Naive B cell (primary cell): ENCODE data around the gene OPRL1. TPM values are rescaled to one million over a fixed set of nuclear protein-coding genes. Genes with fewer than 3 reads are reported as not detected.

Source experiments
- ATAC-seq, 2 donors: fragments of 150-1000 bp; cut with Tn5 transposase; 2 replicates each; pipeline ENCODE4 v1.10.0; 2021; ENCODE audit warnings: low read depth in 2 of 2, mild to moderate bottlenecking in 2 of 2, moderate library complexity in 2 of 2
- DNase-seq: peaks from one replicate; pipeline ENCODE4 v3.0.0; 2022
- H3K27ac Mint-ChIP-seq, 6 donors: one replicate each; pipeline ENCODE4 v1.8.0; 2020 to 2022; ENCODE audit warnings: mild to moderate bottlenecking in 6 of 6, mixed read lengths in 6 of 6, moderate library complexity in 5 of 6, inconsistent platforms in 2 of 6
- H3K27me3 Mint-ChIP-seq, 3 donors: one replicate each; pipeline ENCODE4 v1.8.0; 2021 to 2022; ENCODE audit warnings: mixed read lengths in 3 of 3, mild to moderate bottlenecking in 1 of 3
- H3K36me3 Mint-ChIP-seq, 2 donors: one replicate each; pipeline ENCODE4 v1.8.0; 2020 to 2022; ENCODE audit warnings: mixed read lengths in 2 of 2, inconsistent platforms in 1 of 2, mild to moderate bottlenecking in 1 of 2
- H3K4me1 Mint-ChIP-seq, 3 donors: one replicate each; pipeline ENCODE4 v1.8.0; 2020 to 2022; ENCODE audit warnings: mixed read lengths in 3 of 3, inconsistent platforms in 1 of 3, mild to moderate bottlenecking in 1 of 3, moderate library complexity in 1 of 3
- H3K4me3 Mint-ChIP-seq, 8 donors: one replicate each; pipeline ENCODE4 v1.8.0; 2020 to 2022; ENCODE audit warnings: mild to moderate bottlenecking in 8 of 8, mixed read lengths in 8 of 8, moderate library complexity in 8 of 8, inconsistent platforms in 2 of 8
- H3K9me3 Mint-ChIP-seq, 7 donors: one replicate each; pipeline ENCODE4 v1.8.0; 2020 to 2022; ENCODE audit warnings: mixed read lengths in 7 of 7, mild to moderate bottlenecking in 5 of 7, inconsistent platforms in 2 of 7, moderate library complexity in 1 of 7
- polyA plus RNA-seq, 6 donors: library from polyadenylated mRNA; unstranded; fragments of 300-500 nt; fragmentation: Illumina TruSeq; gene quantifications; one replicate each; pipeline ENCODE4 v1.2.3, GENCODE V29; 2021; ENCODE audit warnings: low read depth in 6 of 6

OPRL1 gene
- polyA plus RNA-seq, 6 donors from 2014 or later, result 0.91 to 3.4 (median 2.3) TPM

GRCh38 chr20:64075556-64075955, 4.3 kb upstream of the OPRL1 start:
- no peaks in the 10 kb centered on the region for H3K36me3 Mint-ChIP-seq
- H3K4me1 Mint-ChIP-seq, result peaks cover 38 to 48% (median 41%) of the 10 kb centered on the region in 3 donors
- no peak for DNase-seq
- H3K27me3 Mint-ChIP-seq, result no peaks in the 10 kb centered on the region
- peak overlapping the region in 3 of 8 donors; percentile 7 to 47 (median 29) for H3K4me3 Mint-ChIP-seq
- H3K27ac Mint-ChIP-seq, result peak overlapping the region in 4 of 6 donors; percentile 56 to 92 (median 78)
- no peaks in the 10 kb centered on the region for H3K9me3 Mint-ChIP-seq
- ATAC-seq, result no peak

DNA sequence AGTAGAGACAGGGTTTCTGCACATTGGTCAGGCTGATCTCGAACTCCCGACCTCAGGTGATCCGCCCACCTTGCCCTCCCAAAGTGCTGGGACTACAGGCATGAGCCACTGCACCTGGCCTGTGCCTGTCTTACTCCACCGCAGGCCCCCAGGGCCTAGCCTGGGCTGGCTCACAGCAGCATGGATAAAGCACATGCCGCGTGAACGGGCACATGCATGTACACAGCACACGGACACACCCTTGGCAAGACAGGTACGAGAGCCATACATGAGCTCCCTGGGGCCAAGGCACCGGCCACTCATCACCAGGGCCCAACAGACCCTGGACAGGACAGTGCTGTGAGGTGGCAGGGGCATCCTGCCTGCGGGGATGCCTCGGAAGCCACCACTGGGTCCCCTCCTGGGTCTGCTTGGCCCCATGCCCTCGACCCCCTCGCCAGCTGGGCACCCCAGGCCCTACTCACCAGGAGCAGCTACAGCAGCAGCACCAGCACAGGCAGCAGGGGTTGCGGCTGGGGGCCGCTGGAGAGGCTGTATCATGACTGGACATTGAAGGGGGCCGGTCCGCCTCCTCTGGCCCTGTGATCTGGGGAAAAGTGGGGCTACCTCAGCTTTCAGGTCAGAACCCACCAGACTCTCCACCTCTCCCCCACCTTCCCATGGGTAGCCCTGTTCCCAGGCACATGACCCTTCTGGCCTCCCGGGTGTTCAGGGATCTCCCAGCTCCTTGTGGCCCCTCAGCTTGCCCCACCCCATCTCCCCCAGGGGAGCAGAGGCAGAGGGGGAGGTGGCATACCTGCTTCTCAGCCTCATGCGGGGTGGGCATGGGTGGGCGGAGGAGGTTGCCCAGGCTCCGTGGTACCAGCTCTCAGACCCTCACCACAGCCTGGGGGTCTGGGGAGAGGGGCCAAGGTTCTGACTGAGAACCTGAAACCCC, 3.6 kb upstream of the OPRL1 start:
- no peaks in the 10 kb centered on the region for H3K9me3 Mint-ChIP-seq
- ATAC-seq (no peak), DNase-seq (no peak)
- H3K27me3 Mint-ChIP-seq, result no peaks in the 10 kb centered on the region
- peak overlapping the region; percentile 47 to 95 (median 88) for H3K4me3 Mint-ChIP-seq
- H3K4me1 Mint-ChIP-seq, result peaks cover 41 to 52% (median 42%) of the 10 kb centered on the region in 3 donors
- no peaks in the 10 kb centered on the region for H3K36me3 Mint-ChIP-seq
- H3K27ac Mint-ChIP-seq, result peak overlapping the region in 4 of 6 donors; percentile 64 to 96 (median 86)

DNA sequence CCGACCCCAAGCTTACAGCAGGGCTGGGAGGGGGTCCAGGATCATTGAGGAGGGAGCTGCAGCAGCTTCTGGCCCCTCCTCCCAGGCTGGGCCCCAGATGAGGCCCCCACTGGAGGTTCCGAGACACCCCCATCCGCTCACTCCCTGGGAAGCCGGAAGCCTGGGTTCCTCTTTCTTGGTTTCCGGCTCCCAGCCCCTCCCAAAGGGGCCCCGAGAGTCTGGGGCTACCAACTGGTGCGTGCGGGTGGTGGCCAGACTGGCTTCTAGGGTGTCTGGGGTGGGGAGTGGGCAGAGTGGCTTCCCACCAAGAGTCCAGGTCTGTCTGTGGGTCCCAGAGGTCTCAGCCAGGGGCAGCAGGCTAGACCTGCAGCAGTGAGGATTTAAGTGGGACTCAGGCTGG, 2.8 kb upstream of the OPRL1 start:
- H3K4me1 Mint-ChIP-seq, result peaks cover 41 to 53% (median 45%) of the 10 kb centered on the region in 3 donors
- H3K27ac Mint-ChIP-seq, result peak overlapping the region in 5 of 6 donors; percentile 33 to 96 (median 92)
- H3K9me3 Mint-ChIP-seq, result no peaks in the 10 kb centered on the region
- DNase-seq, result peak; percentile 73
- ATAC-seq, result peak; percentile 14 to 15
- H3K4me3 Mint-ChIP-seq, result peak overlapping the region; percentile 80 to 96 (median 92)
- no peaks in the 10 kb centered on the region for H3K27me3 Mint-ChIP-seq
- no peaks in the 10 kb centered on the region for H3K36me3 Mint-ChIP-seq

GRCh38 chr20:64077541-64077875, 2.4 kb upstream of the OPRL1 start:
- Mint-ChIP-seq H3K9me3 (no peaks in the 10 kb centered on the region), H3K27ac (peak overlapping the region in 5 of 6 donors; percentile 91 to 96 (median 94)), H3K4me3 (peak overlapping the region; percentile 80 to 96 (median 92)), H3K27me3 (no peaks in the 10 kb centered on the region), H3K4me1 (peaks cover 41 to 53% (median 49%) of the 10 kb centered on the region in 3 donors), H3K36me3 (no peaks in the 10 kb centered on the region)
- no peak for DNase-seq
- ATAC-seq, result peak; percentile 1

- Mint-ChIP-seq H3K4me1 (peaks cover 45 to 57% (median 54%) of the 10 kb centered on the region in 3 donors), H3K36me3 (no peaks in the 10 kb centered on the region), H3K27me3 (no peaks in the 10 kb centered on the region), H3K9me3 (no peaks in the 10 kb centered on the region), H3K27ac (peak overlapping the region in 5 of 6 donors; percentile 91 to 96 (median 94)), H3K4me3 (peak overlapping the region; percentile 80 to 96 (median 92))
- DNase-seq, result peak; percentile 85
- ATAC-seq, result peak; percentile 62 to 64
Measured at GRCh38 chr20:64077876-64078551, 1.9 kb upstream of the OPRL1 start.

DNA sequence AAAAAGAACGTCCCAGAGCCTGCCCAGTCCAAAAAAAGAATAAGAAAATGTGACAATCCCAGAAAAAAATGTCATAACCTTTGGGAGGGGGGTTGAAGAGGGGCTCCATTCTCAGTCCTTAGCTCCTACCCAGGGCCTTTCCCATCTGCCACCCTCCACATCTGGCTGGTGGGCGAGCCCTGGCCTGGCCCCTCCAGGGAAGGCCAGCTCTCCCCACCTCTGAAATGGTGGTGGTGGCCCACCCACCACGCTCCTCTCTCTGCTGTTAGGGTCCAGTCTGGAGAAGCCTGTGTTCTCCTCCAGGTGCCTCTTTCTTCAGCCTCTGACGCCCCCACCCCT, 979 bp upstream of the OPRL1 start:
- no peak for DNase-seq
- ATAC-seq, result no peak
- H3K4me3 Mint-ChIP-seq, result peak overlapping the region; percentile 80 to 96 (median 92)
- peaks cover 47 to 60% (median 57%) of the 10 kb centered on the region in 3 donors for H3K4me1 Mint-ChIP-seq
- H3K36me3 Mint-ChIP-seq, result no peaks in the 10 kb centered on the region
- peak overlapping the region in 4 of 6 donors; percentile 84 to 96 (median 93) for H3K27ac Mint-ChIP-seq
- no peaks in the 10 kb centered on the region for H3K27me3 Mint-ChIP-seq
- H3K9me3 Mint-ChIP-seq, result no peaks in the 10 kb centered on the region

GRCh38 chr20:64079273-64080012, 439 bp upstream of the OPRL1 start, which contains the start of gene RGS19:
TSS of gene RGS19 (minus strand) at chr20:64079518. CDS start at chr20:64076886, 2,632 bp downstream.
- Mint-ChIP-seq H3K27ac (peak within 1 kb of the TSS; percentile 71 to 97 (median 96)), H3K36me3 (no peaks in the 10 kb centered on the region), H3K4me3 (peak within 1 kb of the TSS; percentile 80 to 96 (median 92)), H3K9me3 (no peaks in the 10 kb centered on the region), H3K27me3 (peaks cover 0 to 4% (median 4%) of the 10 kb centered on the region in 3 donors), H3K4me1 (peaks cover 51 to 61% (median 59%) of the 10 kb centered on the region in 3 donors)
- ATAC-seq, result peak; percentile 45 to 60
- DNase-seq, result peak; percentile 95

GRCh38 chr20:64080813-64081623, 1.1 kb downstream of the OPRL1 start:
- DNase-seq (no peak), ATAC-seq (no peak)
- H3K27ac Mint-ChIP-seq, result peak overlapping the region; percentile 71 to 97 (median 94)
- H3K36me3 Mint-ChIP-seq, result no peaks in the 10 kb centered on the region
- peaks cover 0 to 13% (median 6%) of the 10 kb centered on the region in 3 donors for H3K27me3 Mint-ChIP-seq
- H3K9me3 Mint-ChIP-seq, result no peaks in the 10 kb centered on the region
- H3K4me3 Mint-ChIP-seq, result peak overlapping the region; percentile 77 to 92 (median 84)
- peaks cover 41 to 58% (median 55%) of the 10 kb centered on the region in 3 donors for H3K4me1 Mint-ChIP-seq

- peak overlapping the region; percentile 9 to 96 (median 56) for H3K27ac Mint-ChIP-seq
- peak overlapping the region; percentile 10 to 89 (median 62) for H3K4me3 Mint-ChIP-seq
- DNase-seq, result no peak
- H3K9me3 Mint-ChIP-seq, result peaks cover 0 to under 1% (median 0%) of the 10 kb centered on the region in 7 donors
- peaks cover 40 to 55% (median 54%) of the 10 kb centered on the region in 3 donors for H3K4me1 Mint-ChIP-seq
- no peaks in the 10 kb centered on the region for H3K36me3 Mint-ChIP-seq
- ATAC-seq, result no peak
- peaks cover 0 to 13% (median 6%) of the 10 kb centered on the region in 3 donors for H3K27me3 Mint-ChIP-seq
Measured at GRCh38 chr20:64081624-64081964, 1.7 kb downstream of the OPRL1 start.

DNA sequence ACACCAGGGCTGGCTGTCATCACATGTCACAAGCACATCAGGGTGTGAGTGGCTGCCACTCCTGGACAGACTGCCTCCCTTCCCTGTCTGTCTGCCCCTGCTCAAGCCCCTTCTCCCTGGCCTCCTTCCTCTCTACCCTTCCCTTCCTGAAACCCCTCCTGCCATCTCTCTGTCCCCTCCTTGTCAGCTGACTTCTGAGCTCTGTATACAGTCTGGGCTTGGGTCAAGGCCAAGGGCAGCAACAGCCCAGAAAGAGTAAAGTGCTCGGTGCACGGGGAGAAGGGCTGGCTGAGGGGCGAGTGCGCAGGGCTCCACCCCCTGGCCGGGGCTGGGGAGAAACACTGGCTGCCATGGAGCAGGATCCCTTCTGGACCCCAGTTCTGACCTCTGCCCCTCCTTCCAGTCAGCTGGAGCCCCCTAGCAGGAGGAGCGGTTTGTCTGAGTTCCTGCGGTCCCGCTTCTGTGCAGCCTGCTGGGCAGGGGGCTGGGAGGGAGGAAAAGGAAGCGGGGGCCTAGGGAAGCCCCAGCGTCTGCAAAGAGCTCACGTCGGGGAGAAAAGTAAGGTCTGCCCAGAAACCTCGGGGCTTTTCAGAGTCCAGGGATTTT, 2.3 kb downstream of the OPRL1 start:
- Mint-ChIP-seq H3K36me3 (no peaks in the 10 kb centered on the region), H3K27ac (peak overlapping the region in 4 of 6 donors; percentile 69 to 96 (median 88)), H3K4me1 (peaks cover 40 to 51% (median 49%) of the 10 kb centered on the region in 3 donors), H3K9me3 (peaks cover 0 to 2% (median 0%) of the 10 kb centered on the region in 7 donors), H3K4me3 (peak overlapping the region; percentile 49 to 90 (median 82)), H3K27me3 (peaks cover 0 to 13% (median 6%) of the 10 kb centered on the region in 3 donors)
- DNase-seq (no peak), ATAC-seq (no peak)

GRCh38 chr20:64082820-64083377, 3.0 kb downstream of the OPRL1 start:
- Mint-ChIP-seq H3K27me3 (peaks cover 0 to 13% (median 6%) of the 10 kb centered on the region in 3 donors), H3K4me3 (peak overlapping the region; percentile 76 to 90 (median 82)), H3K4me1 (peaks cover 36 to 47% (median 47%) of the 10 kb centered on the region in 3 donors), H3K9me3 (peaks cover 0 to 5% (median 0%) of the 10 kb centered on the region in 7 donors), H3K27ac (peak overlapping the region in 2 of 6 donors; percentile 89 to 93), H3K36me3 (no peaks in the 10 kb centered on the region)
- DNase-seq (no peak), ATAC-seq (no peak)
